Smooth muscle cell (in vitro differentiated cells): ENCODE data around the gene ADRA2A. TPM values are rescaled to one million over a fixed set of nuclear protein-coding genes. Genes with fewer than 3 reads are reported as not detected.

Source experiments
- DNase-seq: peaks from one replicate; lab custom pipeline; 2025; ENCODE audit not compliant: unreplicated experiment; lab: John Stamatoyannopoulos, UW
- H2AFZ ChIP-seq: fragments of 200-600 bp; sonication (generic); 2 replicates; pipeline ENCODE4 v1.6.0; 2016; ENCODE audit warnings: antibody characterized with exemption, low read depth, mild to moderate bottlenecking
- H3F3A ChIP-seq: fragments of 200-600 bp; sonication (generic); 2 replicates; pipeline ENCODE4 v1.6.0; 2017; ENCODE audit warnings: antibody characterized with exemption, low read depth
- H3K27ac ChIP-seq: fragments of 200-600 bp; sonication (generic); 2 replicates; pipeline ENCODE4 v1.5.1; 2016; ENCODE audit warnings: low read depth, mild to moderate bottlenecking
- H3K27me3 ChIP-seq: fragments of 200-600 bp; sonication (generic); 2 replicates; pipeline ENCODE4 v1.6.1; 2016; ENCODE audit warnings: low read depth, mild to moderate bottlenecking
- H3K36me3 ChIP-seq: fragments of 200-600 bp; sonication (generic); 2 replicates; pipeline ENCODE4 v1.5.1; 2016; ENCODE audit warnings: low read depth
- H3K4me1 ChIP-seq: fragments of 200-600 bp; sonication (generic); 2 replicates; pipeline ENCODE4 v1.5.1; 2016; ENCODE audit warnings: low read depth
- H3K4me2 ChIP-seq: fragments of 200-600 bp; sonication (generic); 2 replicates; pipeline ENCODE4 v1.6.0; 2016; ENCODE audit warnings: mild to moderate bottlenecking
- H3K4me3 ChIP-seq: fragments of 200-600 bp; sonication (generic); 2 replicates; pipeline ENCODE4 v1.5.1; 2016; ENCODE audit warnings: mild to moderate bottlenecking
- H3K79me2 ChIP-seq: fragments of 200-600 bp; sonication (generic); 2 replicates; pipeline ENCODE4 v1.6.0; 2016; ENCODE audit warnings: low read depth, mild to moderate bottlenecking
- H3K9ac ChIP-seq: fragments of 200-600 bp; sonication (generic); 2 replicates; pipeline ENCODE4 v1.6.0; 2016; ENCODE audit warnings: low read depth
- H3K9me3 ChIP-seq: fragments of 200-600 bp; sonication (generic); replicated peaks from 2 replicates; pipeline ENCODE4 v1.5.1; 2016; ENCODE audit warnings: low read depth
- H4K20me1 ChIP-seq: fragments of 200-600 bp; sonication (generic); 2 replicates; pipeline ENCODE4 v1.6.0; 2016; ENCODE audit warnings: low read depth
- WGBS: methylation state at CpG from one replicate; pipeline ENCODE4 v1.1.7; 2016; ENCODE audit warnings: low lambda C conversion rate; 5-methylcytosine and 5-hydroxymethylcytosine counted together
- polyA plus RNA-seq: library from polyadenylated mRNA; unstranded; fragments of >200 nt; fragmentation: Nextera tagmentation; extraction: Ambion mirVana; gene quantifications from 2 replicates; pipeline ENCODE4 v1.2.1, GENCODE V29; 2016
- total RNA-seq: library from RNA; depleted of rRNA; stranded (reverse); fragments of >200 nt; gene quantifications from 2 replicates; pipeline ENCODE4 v1.2.3, GENCODE V29; 2014
- TF ChIP-seq, protein P1 (sequence below): fragments of 200-600 bp; sonication (generic); IDR thresholded peaks from 2 replicates; pipeline ENCODE4 v1.5.1; 2017; ENCODE audit warnings: borderline replicate concordance, mild to moderate bottlenecking, antibody characterized with exemption; ENCODE audit not compliant: insufficient read depth, poor library complexity, severe bottlenecking

The ADRA2A gene
- total and polyA plus RNA-seq, 2 experiments from 2014 or later: 0.67 to 3.8 TPM

DNA sequence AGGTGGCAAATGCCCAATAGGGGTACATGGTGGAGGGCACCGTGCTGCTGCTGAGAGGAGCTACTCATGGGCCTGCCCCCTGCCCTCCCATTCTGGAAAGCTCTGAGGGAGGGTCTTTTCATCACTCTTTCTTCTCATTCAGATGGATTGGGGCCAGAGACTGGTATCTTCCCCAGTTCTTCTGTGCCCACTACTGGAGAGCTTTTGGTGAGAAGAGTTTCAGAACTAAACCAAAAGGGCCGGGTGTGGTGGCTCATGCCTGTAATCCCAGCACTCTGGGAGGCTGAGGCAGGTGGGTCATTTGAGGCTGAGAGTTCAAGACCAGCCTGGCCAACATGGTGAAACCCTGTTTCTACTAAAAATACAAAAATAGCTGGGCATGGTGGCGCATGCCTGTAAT, 12.5 kb downstream of the ADRA2A start:
- DNase-seq: no peak
- H3K4me3 ChIP-seq: no peak overlapping the region
- H3K9ac ChIP-seq: no peak overlapping the region
- no peak overlapping the region for H3K27ac ChIP-seq
- TF ChIP-seq, protein P1, sequence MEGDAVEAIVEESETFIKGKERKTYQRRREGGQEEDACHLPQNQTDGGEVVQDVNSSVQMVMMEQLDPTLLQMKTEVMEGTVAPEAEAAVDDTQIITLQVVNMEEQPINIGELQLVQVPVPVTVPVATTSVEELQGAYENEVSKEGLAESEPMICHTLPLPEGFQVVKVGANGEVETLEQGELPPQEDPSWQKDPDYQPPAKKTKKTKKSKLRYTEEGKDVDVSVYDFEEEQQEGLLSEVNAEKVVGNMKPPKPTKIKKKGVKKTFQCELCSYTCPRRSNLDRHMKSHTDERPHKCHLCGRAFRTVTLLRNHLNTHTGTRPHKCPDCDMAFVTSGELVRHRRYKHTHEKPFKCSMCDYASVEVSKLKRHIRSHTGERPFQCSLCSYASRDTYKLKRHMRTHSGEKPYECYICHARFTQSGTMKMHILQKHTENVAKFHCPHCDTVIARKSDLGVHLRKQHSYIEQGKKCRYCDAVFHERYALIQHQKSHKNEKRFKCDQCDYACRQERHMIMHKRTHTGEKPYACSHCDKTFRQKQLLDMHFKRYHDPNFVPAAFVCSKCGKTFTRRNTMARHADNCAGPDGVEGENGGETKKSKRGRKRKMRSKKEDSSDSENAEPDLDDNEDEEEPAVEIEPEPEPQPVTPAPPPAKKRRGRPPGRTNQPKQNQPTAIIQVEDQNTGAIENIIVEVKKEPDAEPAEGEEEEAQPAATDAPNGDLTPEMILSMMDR: no peak
- H3K36me3 ChIP-seq: no peaks in the 10 kb centered on the region
- H3K27me3 ChIP-seq: no peaks in the 10 kb centered on the region
- no peaks in the 10 kb centered on the region for H3K4me1 ChIP-seq
- no peaks in the 10 kb centered on the region for H3K9me3 ChIP-seq
- H3F3A ChIP-seq: no peaks in the 10 kb centered on the region
- H4K20me1 ChIP-seq: no peaks in the 10 kb centered on the region
- no peak overlapping the region for H3K4me2 ChIP-seq
- no peak overlapping the region for H2AFZ ChIP-seq
- H3K79me2 ChIP-seq: no peaks in the 10 kb centered on the region
- WGBS: 94% methylated on average over 3 of the region's 3 CpGs

- TF ChIP-seq, protein P1: no peak
- Histone ChIP-seq H3K27ac (no peak overlapping the region), H3K9ac (no peak overlapping the region), H2AFZ (no peak overlapping the region), H3K4me3 (no peak overlapping the region), H3K4me1 (no peaks in the 10 kb centered on the region), H3K9me3 (no peaks in the 10 kb centered on the region), H3K4me2 (no peak overlapping the region), H3K79me2 (no peaks in the 10 kb centered on the region), H3K27me3 (no peaks in the 10 kb centered on the region), H4K20me1 (no peaks in the 10 kb centered on the region), H3K36me3 (no peaks in the 10 kb centered on the region), H3F3A (no peaks in the 10 kb centered on the region)
- DNase-seq: no peak
- WGBS: 91% methylated on average over 7 of the region's 7 CpGs
These were observed 15.0 kb downstream of the ADRA2A start for GRCh38 chr10:111091833-111092232.

DNA sequence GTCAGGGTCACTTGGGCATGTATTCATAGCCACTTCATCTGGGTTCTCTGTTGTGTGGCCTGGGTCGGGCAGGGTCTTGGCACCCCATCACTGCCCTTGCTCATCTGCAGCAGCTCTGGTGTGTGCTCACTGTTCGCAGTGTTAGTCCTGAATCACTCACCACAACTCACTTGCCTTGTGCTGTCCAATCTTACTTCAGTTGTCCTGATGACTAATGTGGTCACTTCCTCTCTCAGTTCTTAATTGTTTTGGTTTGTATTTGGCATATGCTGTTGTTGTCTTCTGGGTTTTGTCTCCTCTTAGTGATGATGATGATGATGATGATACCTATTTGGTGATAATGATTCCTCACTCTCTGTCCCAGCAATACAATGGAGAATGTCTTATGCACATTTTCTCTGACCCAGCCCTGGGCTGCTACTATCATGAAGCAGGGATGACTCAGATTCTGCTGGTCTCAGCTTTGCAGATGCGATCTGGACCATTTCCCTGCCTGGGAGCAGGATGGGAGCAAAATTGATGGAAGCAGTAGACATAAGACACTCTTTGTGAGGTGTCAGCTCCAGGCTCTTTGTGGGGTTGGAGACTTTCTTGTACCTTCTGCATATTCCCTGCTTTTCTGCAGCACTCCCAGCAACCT, 17.0 kb downstream of the ADRA2A start:
- TF ChIP-seq, protein P1: no peak
- WGBS: 70% methylated on average over 3 of the region's 3 CpGs
- H3F3A ChIP-seq: no peaks in the 10 kb centered on the region
- no peak overlapping the region for H3K9ac ChIP-seq
- no peaks in the 10 kb centered on the region for H3K4me1 ChIP-seq
- DNase-seq: no peak
- H3K79me2 ChIP-seq: no peaks in the 10 kb centered on the region
- H3K27ac ChIP-seq: no peak overlapping the region
- H4K20me1 ChIP-seq: no peaks in the 10 kb centered on the region
- no peaks in the 10 kb centered on the region for H3K36me3 ChIP-seq
- H2AFZ ChIP-seq: no peak overlapping the region
- H3K4me2 ChIP-seq: no peak overlapping the region
- no peaks in the 10 kb centered on the region for H3K27me3 ChIP-seq
- H3K9me3 ChIP-seq: no peaks in the 10 kb centered on the region
- H3K4me3 ChIP-seq: no peak overlapping the region

- H3K27me3 ChIP-seq: no peaks in the 10 kb centered on the region
- no peaks in the 10 kb centered on the region for H3K9me3 ChIP-seq
- no peaks in the 10 kb centered on the region for H3F3A ChIP-seq
- no peaks in the 10 kb centered on the region for H3K36me3 ChIP-seq
- no peak overlapping the region for H3K4me3 ChIP-seq
- no peak for DNase-seq
- H3K27ac ChIP-seq: no peak overlapping the region
- H4K20me1 ChIP-seq: no peaks in the 10 kb centered on the region
- WGBS: 84% methylated on average over 1 of the region's 1 CpG
- TF ChIP-seq, protein P1: peak; percentile 12
- no peaks in the 10 kb centered on the region for H3K4me1 ChIP-seq
- H3K9ac ChIP-seq: no peak overlapping the region
- H3K79me2 ChIP-seq: no peaks in the 10 kb centered on the region
- H3K4me2 ChIP-seq: no peak overlapping the region
- H2AFZ ChIP-seq: no peak overlapping the region
These were observed 22.0 kb downstream of the ADRA2A start for GRCh38 chr10:111098679-111099437.
